8988T (cell line): ENCODE measurements around the gene NCOR2.

Experiments used
- DNase-seq: peaks from one replicate; pipeline ENCODE4 v3.0.0; 2011

Gene NCOR2

DNA sequence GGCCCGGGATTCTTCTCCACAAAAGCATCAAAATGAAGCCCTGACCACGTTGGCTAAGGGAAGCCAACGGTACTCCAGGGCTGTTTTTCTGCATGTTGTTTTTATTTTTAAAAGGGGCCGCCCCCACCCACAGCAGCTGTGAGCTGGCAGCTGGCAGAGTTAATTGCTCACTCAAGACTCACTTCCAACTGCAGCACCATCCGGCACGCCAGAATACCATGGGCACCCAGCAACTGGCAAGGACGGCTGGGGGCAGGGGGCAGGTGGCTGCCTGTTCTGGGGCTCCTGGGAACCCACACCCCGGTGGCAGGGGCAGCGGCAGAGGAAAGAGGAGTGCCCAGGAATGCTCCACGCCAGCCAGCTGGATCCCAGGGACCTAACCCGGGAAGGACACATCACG, 44.3 kb downstream of the NCOR2 start:
- no peak for DNase-seq

DNA sequence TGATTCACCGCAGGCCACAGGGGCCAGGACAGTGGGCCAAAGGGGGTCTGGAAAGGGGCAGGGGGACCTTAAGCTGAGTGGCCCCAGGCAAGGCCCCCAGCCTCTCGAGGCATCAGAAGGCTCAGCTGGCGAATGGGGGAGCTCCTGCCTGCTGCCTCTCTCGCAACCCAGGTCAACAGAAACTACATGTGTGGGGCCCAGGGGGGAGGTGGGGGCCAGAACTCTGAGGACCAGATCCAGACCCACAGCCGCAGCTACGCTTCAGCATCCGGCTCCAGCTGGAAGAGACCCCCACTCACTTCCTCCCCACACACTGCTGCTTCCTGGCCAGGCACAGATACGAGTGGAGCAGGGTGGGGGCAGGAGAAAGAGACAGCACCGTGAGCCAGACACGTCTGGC, 46.5 kb downstream of the NCOR2 start:
- no peak for DNase-seq

DNA sequence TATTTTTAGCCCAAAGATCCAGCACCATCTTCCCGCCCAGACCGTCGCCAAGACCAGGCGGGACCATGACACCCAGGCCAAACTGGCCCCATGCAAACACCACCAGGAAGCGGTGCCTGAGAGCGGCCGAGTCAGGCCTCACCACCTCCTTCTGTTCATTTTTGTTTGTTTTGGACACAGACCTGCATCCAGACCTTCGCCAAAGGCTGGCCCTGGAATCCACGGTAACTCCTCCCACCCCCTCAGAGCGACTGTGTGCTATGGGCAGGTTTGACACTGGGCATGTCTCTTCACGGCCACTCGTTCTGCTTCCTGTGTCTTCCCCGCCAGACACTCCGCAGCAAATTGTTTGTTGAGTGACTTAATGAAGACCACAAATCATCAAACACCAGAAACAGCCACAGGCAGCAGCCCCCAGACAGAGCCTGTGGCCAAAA, 47.1 kb downstream of the NCOR2 start:
- DNase-seq, result no peak

DNA sequence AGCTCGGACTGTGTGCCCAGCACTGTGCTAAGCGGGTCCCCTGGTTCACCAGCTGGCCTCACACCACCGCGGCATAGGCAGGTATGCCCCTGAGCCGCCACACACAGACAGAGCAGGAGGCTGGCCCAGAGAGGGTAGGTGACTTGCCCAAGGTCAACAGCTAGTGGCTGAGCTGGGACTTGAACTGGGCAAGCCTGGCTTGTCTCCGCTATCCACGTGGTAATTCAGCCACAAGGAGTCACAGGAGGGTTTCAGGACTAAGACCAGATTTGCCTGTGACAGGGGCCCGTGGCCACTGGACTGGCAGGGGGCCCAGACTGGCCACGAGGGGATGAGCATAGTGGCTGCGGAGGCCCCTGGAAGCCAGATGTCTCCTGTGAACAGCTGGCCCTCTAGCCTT, 47.7 kb downstream of the NCOR2 start:
- no peak for DNase-seq

DNA sequence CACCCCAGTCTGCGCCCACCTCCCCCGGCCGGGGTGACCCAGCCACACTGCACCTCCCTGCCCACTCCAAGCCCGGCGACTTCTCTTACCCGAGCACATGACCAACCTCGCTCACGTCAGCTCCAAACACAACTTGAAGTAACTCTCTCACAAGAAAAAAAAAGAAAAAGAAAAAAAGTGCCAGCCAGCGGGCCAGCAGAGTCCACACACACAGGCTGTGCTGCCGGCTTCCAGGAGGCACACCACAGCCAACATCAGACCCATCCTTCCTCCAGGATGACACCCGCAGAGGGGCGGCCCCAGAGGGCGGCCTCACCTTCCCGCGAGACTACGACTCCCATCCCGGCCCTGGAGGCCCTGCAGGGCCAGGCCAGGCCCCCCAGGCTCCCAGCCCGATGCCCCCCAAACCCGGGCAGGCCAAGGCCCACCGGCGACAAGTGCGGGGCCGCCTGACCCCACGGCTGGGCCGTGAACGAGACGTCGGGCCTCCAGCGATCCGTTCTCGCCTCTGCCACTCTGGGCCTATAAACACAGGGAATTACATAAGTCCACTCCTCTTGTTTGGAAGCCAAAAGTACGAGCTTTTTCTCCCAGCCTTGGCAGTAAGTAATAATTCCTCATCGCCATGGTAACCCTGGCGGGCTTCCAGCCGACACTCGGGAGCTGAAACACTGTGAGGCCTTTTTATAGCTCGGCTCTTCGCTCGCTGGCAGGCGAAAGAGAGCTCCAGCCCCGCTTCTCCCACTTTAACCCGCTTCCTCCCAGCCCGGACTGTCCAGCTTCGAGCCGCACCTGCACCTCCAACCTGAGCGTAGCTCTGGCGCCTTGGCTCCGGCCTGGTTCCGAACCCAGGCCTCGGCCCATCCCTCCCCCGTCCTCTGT, 49.1 kb downstream of the NCOR2 start:
- peak; percentile 88 for DNase-seq
